Measurements from ENCODE around the gene EPS8L3. TPM values are rescaled to one million over a fixed set of nuclear protein-coding genes. Genes with fewer than 3 reads are reported as not detected.

Gene EPS8L3
- total and polyA plus RNA-seq, 2 of the 8 experiments (the other 6 are each of a cell fraction or from before 2014, with no cell fraction given): not detected

GRCh38 chr1:109781806-109782205 lies 18.1 kb upstream of the EPS8L3 start:
- Histone ChIP-seq H2AFZ (ENCODE audit: low read length) (no peak overlapping the region), H2AK5ac (ENCODE audit: low read depth, low read length) (no peak overlapping the region), H3K9ac (replicated peaks in 1 of 4; ENCODE audit: extremely low read depth in 1 of 4, low read depth in 3 of 4, low read length in 3 of 4) (no peak overlapping the region), H3K4me3 (ENCODE audit: extremely low read depth in 1 of 4, insufficient read depth in 2 of 4, low read depth in 3 of 4, low read length in 4 of 4) (no peak overlapping the region), H3K27ac (ENCODE audit: low read depth, low read length) (no peak overlapping the region), H2BK120ac (replicated peaks; ENCODE audit: low read depth, low read length) (no peak overlapping the region), H3K23ac (ENCODE audit: insufficient read length) (no peak overlapping the region), H3K79me2 (ENCODE audit: control insufficient read depth in 1 of 2, insufficient read depth in 2 of 2, low read length in 2 of 2) (no peaks in the 10 kb centered on the region), H3K4me1 (replicated peaks in 1 of 4; ENCODE audit: control insufficient read depth in 3 of 4, insufficient read depth in 4 of 4, low read length in 3 of 4) (peaks cover 0 to 8% (median 1%) of the 10 kb centered on the region in 4 experiments; a peak in 4 of 7 replicates), H2BK5ac (ENCODE audit: low read depth, low read length) (no peak overlapping the region), H3K9me3 (ENCODE audit: insufficient read depth in 2 of 2, low read depth in 1 of 2, low read length in 1 of 2) (peaks cover 7 to 8% of the 10 kb centered on the region in 2 experiments; a peak in 3 of 4 replicates), H4K20me1 (replicated peaks in 1 of 2; ENCODE audit: control insufficient read depth in 1 of 2, insufficient read depth in 2 of 2, low read length in 2 of 2) (no peaks in the 10 kb centered on the region), H3K14ac (ENCODE audit: insufficient read length) (no peak overlapping the region), H4K91ac (replicated peaks; ENCODE audit: insufficient read length, low read length) (no peak overlapping the region), H2BK20ac (ENCODE audit: low read length) (no peak overlapping the region), H4K8ac (ENCODE audit: extremely low read depth, insufficient read depth, low read length) (no peak overlapping the region), H3K27me3 (replicated peaks in 1 of 4; ENCODE audit: control insufficient read depth in 3 of 4, extremely low read depth in 1 of 4, insufficient read depth in 3 of 4, low read length in 3 of 4) (no peaks in the 10 kb centered on the region), H2BK15ac (ENCODE audit: low read length) (no peak overlapping the region), H4K5ac (ENCODE audit: insufficient read length, low read depth, low read length) (no peak overlapping the region), H3K4ac (replicated peaks; ENCODE audit: insufficient read length, low read depth, low read length) (no peak overlapping the region), H3K4me2 (ENCODE audit: insufficient read depth in 1 of 2, low read depth in 2 of 2, low read length in 2 of 2) (no peak overlapping the region), H3K36me3 (ENCODE audit: control insufficient read depth in 2 of 4, insufficient read depth in 4 of 4, low read length in 3 of 4) (no peaks in the 10 kb centered on the region), H3K79me1 (ENCODE audit: low read depth, low read length) (no peaks in the 10 kb centered on the region), H3K23me2 (ENCODE audit: low read depth, low read length) (no peaks in the 10 kb centered on the region; the same call in 1 of the 2 replicates), H3K56ac (replicated peaks; ENCODE audit: insufficient read length, low read depth, low read length) (no peak overlapping the region), H3K18ac (ENCODE audit: extremely low read depth, low read length) (no peak overlapping the region), H2BK12ac (ENCODE audit: low read depth, low read length) (no peak overlapping the region)
- POLR2A ChIA-PET (ENCODE audit: partially characterized antibody): interaction anchor here (1.6 to 1.9 kb wide), 2 partner anchors 130 to 203 kb away, joined by 3 to 5 read pairs; partner anchors contain the start of gene AHCYL1
- 91% methylated on average over 2 of the region's 2 CpGs; no CpG with 5 or more reads in 1 of the 2 experiments for WGBS, 2 experiments (ENCODE audit: extremely low coverage in 1 of 2, insufficient coverage in 1 of 2, insufficient read length in 1 of 2, insufficient replicate concordance in 2 of 2, low coverage in 1 of 2, low lambda C conversion rate in 2 of 2, missing lambda C conversion rate in 1 of 2)
- CTCF ChIA-PET (ENCODE audit: partially characterized antibody): interaction anchor here (0.8 to 27.2 kb wide), 9 partner anchors 6 to 199 kb away, joined by 3 to 700 read pairs (median 8); partner anchors contain the start of gene AHCYL1
- DNase-seq (ENCODE audit: low read depth in 1 of 2, low spot score in 2 of 2): no peak
- FAIRE-seq: no peak
- TF ChIP-seq JUN (IDR thresholded peaks at IDR 0.05; ENCODE audit: low read depth, low read length): no peak

Measured in H1 (cell line).